Measurements from ENCODE around the gene LPAR2. TPM values are rescaled to one million over a fixed set of nuclear protein-coding genes. Genes with fewer than 3 reads are reported as not detected.

LPAR2 gene
- total and polyA plus RNA-seq, 10 of the 15 experiments (the other 5 are each of a cell fraction or from before 2014, with no cell fraction given) = 0.98 to 23.8 (median 10.2) TPM

- TF ChIP-seq BCL11A (IDR thresholded peaks at IDR 0.05; ENCODE audit: low read depth, low read length) (no peak), BHLHE40 (IDR thresholded peaks at IDR 0.05; ENCODE audit: borderline replicate concordance in 1 of 2, low read depth in 2 of 2, low read length in 1 of 2) (peak; percentile 5 to 57; a peak in 2 of 4 replicates), SIX5 (IDR thresholded peaks at IDR 0.05; ENCODE audit: low read depth, low read length, severe bottlenecking) (no peak), CHD1 (IDR thresholded peaks at IDR 0.05; ENCODE audit: low read depth, low read length) (no peak), SMAD1 (IDR thresholded peaks at IDR 0.05; ENCODE audit: low read depth, partially characterized antibody) (peak; percentile 11), EP300 (IDR thresholded peaks at IDR 0.05; ENCODE audit: borderline replicate concordance in 1 of 2, control insufficient read depth in 1 of 2, low read depth in 2 of 2, low read length in 2 of 2) (no peak), POLR2AphosphoS5 (IDR thresholded peaks at IDR 0.05; ENCODE audit: low read length) (peak; percentile 93), SRF (IDR thresholded peaks at IDR 0.05; ENCODE audit: low read depth in 2 of 2, low read length in 2 of 2) (peak; percentile 45 to 89; a peak in 3 of 4 replicates), PKNOX1 (IDR thresholded peaks at IDR 0.05) (peak; percentile 51; the same call in 1 of the 2 replicates), ATF7 (IDR thresholded peaks at IDR 0.05; ENCODE audit: low read depth) (peak; percentile 95), WRNIP1 (IDR thresholded peaks at IDR 0.05; ENCODE audit: borderline replicate concordance, low read depth, low read length) (no peak), NR2F1 (conservative IDR thresholded peaks at IDR 0.05) (0 out of 2 replicates have a peak, but pooled peaks have one; percentile 45), NR2C1 (IDR thresholded peaks at IDR 0.05) (no peak), EZH2 (IDR thresholded peaks at IDR 0.05; ENCODE audit: borderline replicate concordance, control insufficient read depth, low read depth, low read length) (no peak), CBFB (IDR thresholded peaks at IDR 0.05; ENCODE audit: low read depth) (0 out of 2 replicates have a peak, but pooled peaks have one; percentile 28), SREBF2 (IDR thresholded peaks at IDR 0.05; ENCODE audit: low read length) (no peak), NFXL1 (IDR thresholded peaks at IDR 0.05; ENCODE audit: borderline replicate concordance) (no peak), POLR2A (IDR thresholded peaks at IDR 0.05; ENCODE audit: low read depth, low read length) (peak; percentile 80), SPI1 (IDR thresholded peaks at IDR 0.05; ENCODE audit: borderline replicate concordance, insufficient read depth, low read depth, low read length) (peak; percentile 89), IKZF1 (conservative IDR thresholded peaks at IDR 0.05) (peak; percentile 24; the same call in 1 of the 2 replicates), POLR2AphosphoS2 (IDR thresholded peaks at IDR 0.05; ENCODE audit: low read depth, low read length) (0 out of 2 replicates have a peak, but pooled peaks have one; percentile 18), MTA3 (IDR thresholded peaks at IDR 0.05; ENCODE audit: borderline replicate concordance, low read length) (peak; percentile 16; the same call in 1 of the 2 replicates), TBL1XR1 (IDR thresholded peaks at IDR 0.05; ENCODE audit: low read depth, low read length) (no peak; the same call in 1 of the 2 replicates), FOXK2 (IDR thresholded peaks at IDR 0.05) (peak; percentile 32; the same call in 1 of the 2 replicates), TAF1 (IDR thresholded peaks at IDR 0.05; ENCODE audit: borderline replicate concordance, low read depth, low read length) (peak; percentile 67)
- TF ChIP-seq, protein P1, sequence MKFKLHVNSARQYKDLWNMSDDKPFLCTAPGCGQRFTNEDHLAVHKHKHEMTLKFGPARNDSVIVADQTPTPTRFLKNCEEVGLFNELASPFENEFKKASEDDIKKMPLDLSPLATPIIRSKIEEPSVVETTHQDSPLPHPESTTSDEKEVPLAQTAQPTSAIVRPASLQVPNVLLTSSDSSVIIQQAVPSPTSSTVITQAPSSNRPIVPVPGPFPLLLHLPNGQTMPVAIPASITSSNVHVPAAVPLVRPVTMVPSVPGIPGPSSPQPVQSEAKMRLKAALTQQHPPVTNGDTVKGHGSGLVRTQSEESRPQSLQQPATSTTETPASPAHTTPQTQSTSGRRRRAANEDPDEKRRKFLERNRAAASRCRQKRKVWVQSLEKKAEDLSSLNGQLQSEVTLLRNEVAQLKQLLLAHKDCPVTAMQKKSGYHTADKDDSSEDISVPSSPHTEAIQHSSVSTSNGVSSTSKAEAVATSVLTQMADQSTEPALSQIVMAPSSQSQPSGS (IDR thresholded peaks at IDR 0.05; ENCODE audit: low read length) = 0 out of 2 replicates have a peak, but pooled peaks have one; percentile 58
- TF ChIP-seq, protein P2, sequence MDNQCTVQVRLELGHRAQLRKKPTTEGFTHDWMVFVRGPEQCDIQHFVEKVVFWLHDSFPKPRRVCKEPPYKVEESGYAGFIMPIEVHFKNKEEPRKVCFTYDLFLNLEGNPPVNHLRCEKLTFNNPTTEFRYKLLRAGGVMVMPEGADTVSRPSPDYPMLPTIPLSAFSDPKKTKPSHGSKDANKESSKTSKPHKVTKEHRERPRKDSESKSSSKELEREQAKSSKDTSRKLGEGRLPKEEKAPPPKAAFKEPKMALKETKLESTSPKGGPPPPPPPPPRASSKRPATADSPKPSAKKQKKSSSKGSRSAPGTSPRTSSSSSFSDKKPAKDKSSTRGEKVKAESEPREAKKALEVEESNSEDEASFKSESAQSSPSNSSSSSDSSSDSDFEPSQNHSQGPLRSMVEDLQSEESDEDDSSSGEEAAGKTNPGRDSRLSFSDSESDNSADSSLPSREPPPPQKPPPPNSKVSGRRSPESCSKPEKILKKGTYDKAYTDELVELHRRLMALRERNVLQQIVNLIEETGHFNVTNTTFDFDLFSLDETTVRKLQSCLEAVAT (IDR thresholded peaks at IDR 0.05) = peak; percentile 99
Measured at GRCh38 chr19:19661675-19662251, 33.7 kb upstream of the LPAR2 start (continued).

Measured in GM12878 (cell line).